ENCODE measurements around the gene SPATA20. TPM values are rescaled to one million over a fixed set of nuclear protein-coding genes. Genes with fewer than 3 reads are reported as not detected.
A peak's percentile ranks its signal among the peaks of the same experiment; 100 is the strongest.

SPATA20 gene
- total RNA-seq, 4 donors from 2014 or later: 34.1 to 67.3 (median 38.1) TPM

GRCh38 chr17:50594128-50594823 lies 47.3 kb downstream of the SPATA20 start:
- WGBS, 2 donors: 72 to 75% methylated on average over 11 of the region's 11 CpGs
- Histone ChIP-seq H3K4me1 (peaks cover under 1 to 11% (median 11%) of the 10 kb centered on the region in 3 donors), H3K27ac (no peak overlapping the region), H3K27me3 (no peaks in the 10 kb centered on the region), H3K36me3 (no peaks in the 10 kb centered on the region), H3K9me3 (no peaks in the 10 kb centered on the region), H3K4me3 (no peak overlapping the region)
- TF ChIP-seq POLR2A (IDR thresholded peaks at IDR 0.05) (no peak), CTCF (IDR thresholded peaks at IDR 0.05) (no peak)
- no peak for DNase-seq
- intact Hi-C loops (cut with DNase I): no loop called here

- H3K27ac ChIP-seq: no peak overlapping the region
- no peak overlapping the region for H3K4me3 ChIP-seq
- no peak for DNase-seq
- no peaks in the 10 kb centered on the region for H3K36me3 ChIP-seq
- intact Hi-C loops (cut with DNase I): no loop called here
- TF ChIP-seq CTCF (IDR thresholded peaks at IDR 0.05) (no peak), POLR2A (IDR thresholded peaks at IDR 0.05) (no peak)
- peaks cover 0 to 5% (median 5%) of the 10 kb centered on the region in 3 donors for H3K4me1 ChIP-seq
- no peaks in the 10 kb centered on the region for H3K9me3 ChIP-seq
- 83 to 85% methylated on average over 20 to 21 of the region's 21 CpGs for WGBS, 2 donors
- H3K27me3 ChIP-seq: no peaks in the 10 kb centered on the region
These were observed 47.9 kb downstream of the SPATA20 start for GRCh38 chr17:50594892-50595291.

GRCh38 chr17:50596191-50597037 lies 49.4 kb downstream of the SPATA20 start:
- Histone ChIP-seq H3K27me3 (peaks cover 0 to 2% (median 0%) of the 10 kb centered on the region in 4 donors), H3K9me3 (no peaks in the 10 kb centered on the region), H3K4me3 (no peak overlapping the region), H3K27ac (no peak overlapping the region), H3K36me3 (no peaks in the 10 kb centered on the region), H3K4me1 (no peaks in the 10 kb centered on the region)
- intact Hi-C loops (cut with DNase I): no loop called here
- TF ChIP-seq CTCF (IDR thresholded peaks at IDR 0.05) (peak in 1 of 6 experiments; percentile 21), POLR2A (IDR thresholded peaks at IDR 0.05) (no peak)
- WGBS, 2 donors: 63 to 80% methylated on average over 7 of the region's 34 CpGs
- no peak for DNase-seq

GRCh38 chr17:50598487-50598886 lies 51.5 kb downstream of the SPATA20 start:
- 67 to 73% methylated on average over 5 of the region's 5 CpGs for WGBS, 2 donors

More at GRCh38 chr17:50598487-50598886, 51.5 kb downstream of the SPATA20 start:
- H3K4me3 ChIP-seq: no peak overlapping the region
- intact Hi-C loops (cut with DNase I): no loop called here
- no peak overlapping the region for H3K27ac ChIP-seq
- peaks cover 0 to 23% (median 0%) of the 10 kb centered on the region in 4 donors for H3K27me3 ChIP-seq
- TF ChIP-seq POLR2A (IDR thresholded peaks at IDR 0.05) (no peak), CTCF (IDR thresholded peaks at IDR 0.05) (no peak)
- no peaks in the 10 kb centered on the region for H3K4me1 ChIP-seq
- no peak for DNase-seq
- H3K9me3 ChIP-seq: no peaks in the 10 kb centered on the region
- H3K36me3 ChIP-seq: no peaks in the 10 kb centered on the region
